Mesendoderm (in vitro differentiated cells): ENCODE results near the gene ELOA2.
"Not testable (repeated sequence)": the region's sequence is repeated elsewhere in the genome, so short reads cannot be mapped to it uniquely, and the experiment has no call there.

Experiments used
- DNase-seq: peaks from one replicate; pipeline ENCODE4 v3.0.0; 2013
- H2AK5ac ChIP-seq: 2 replicates; pipeline ENCODE4 v1.6.1; 2013; ENCODE audit warnings: low read length, inconsistent platforms
- H2BK120ac ChIP-seq: 2 replicates; pipeline ENCODE4 v1.6.1; 2013; ENCODE audit warnings: low read depth, mild to moderate bottlenecking, low read length, moderate library complexity, mixed read lengths
- H2BK15ac ChIP-seq: replicated peaks from 2 replicates; pipeline ENCODE4 v1.6.1; 2013; ENCODE audit warnings: low read depth, mild to moderate bottlenecking, moderate library complexity
- H2BK5ac ChIP-seq: 2 replicates; pipeline ENCODE4 v1.6.1; 2013; ENCODE audit warnings: low read length, inconsistent platforms
- H3K18ac ChIP-seq: 2 replicates; pipeline ENCODE4 v1.6.1; 2013; ENCODE audit warnings: mild to moderate bottlenecking, low read length, mixed read lengths
- H3K23ac ChIP-seq: one replicate; pipeline ENCODE4 v1.6.1; 2013; ENCODE audit warnings: low read length
- H3K27ac ChIP-seq: 2 replicates; pipeline ENCODE4 v1.5.1; 2013; ENCODE audit warnings: low read depth, mild to moderate bottlenecking, inconsistent platforms, low read length, moderate library complexity
- H3K27me3 ChIP-seq: 2 replicates; pipeline ENCODE4 v1.6.1; 2013; ENCODE audit warnings: low read length, control low read depth, mild to moderate bottlenecking, inconsistent platforms; ENCODE audit not compliant: insufficient read depth, poor library complexity
- H3K36me3 ChIP-seq: 2 replicates; pipeline ENCODE4 v1.6.1; 2013; ENCODE audit warnings: low read length, inconsistent platforms; ENCODE audit not compliant: control insufficient read depth, insufficient read depth
- H3K4ac ChIP-seq: one replicate; pipeline ENCODE4 v1.6.1; 2013; ENCODE audit warnings: low read depth, mild to moderate bottlenecking, low read length, moderate library complexity
- H3K4me1 ChIP-seq: 2 replicates; pipeline ENCODE4 v1.6.1; 2013; ENCODE audit warnings: low read depth, low read length, inconsistent platforms; ENCODE audit not compliant: control insufficient read depth
- H3K4me2 ChIP-seq: 2 replicates; pipeline ENCODE4 v1.6.1; 2013; ENCODE audit warnings: low read length
- H3K4me3 ChIP-seq: 2 replicates; pipeline ENCODE4 v1.5.1; 2013; ENCODE audit warnings: mild to moderate bottlenecking, low read length
- H3K56ac ChIP-seq: one replicate; pipeline ENCODE4 v1.6.1; 2013; ENCODE audit warnings: low read length
- H3K79me1 ChIP-seq: 2 replicates; pipeline ENCODE4 v1.6.1; 2013; ENCODE audit warnings: low read length, inconsistent platforms
- H3K79me2 ChIP-seq: 2 replicates; pipeline ENCODE4 v1.6.1; 2013; ENCODE audit warnings: mild to moderate bottlenecking, low read length; ENCODE audit not compliant: control insufficient read depth, insufficient read depth
- H3K9ac ChIP-seq: 2 replicates; pipeline ENCODE4 v1.6.1; 2013; ENCODE audit warnings: low read length, inconsistent platforms
- H4K5ac ChIP-seq: one replicate; pipeline ENCODE4 v1.6.1; 2013; ENCODE audit warnings: low read length
- H4K8ac ChIP-seq: one replicate; pipeline ENCODE4 v1.6.1; 2013; ENCODE audit warnings: low read depth, mild to moderate bottlenecking, control low read depth, low read length, moderate library complexity
- WGBS: extraction: QIAGEN DNeasy Blood & Tissue Kit; methylation state at CpG from one replicate; pipeline ENCODE4 v1.1.7; 2013; ENCODE audit warnings: low lambda C conversion rate, missing lambda C conversion rate; ENCODE audit not compliant: insufficient coverage; ENCODE audit errors: extremely low coverage; 5-methylcytosine and 5-hydroxymethylcytosine counted together

The ELOA2 gene

DNA sequence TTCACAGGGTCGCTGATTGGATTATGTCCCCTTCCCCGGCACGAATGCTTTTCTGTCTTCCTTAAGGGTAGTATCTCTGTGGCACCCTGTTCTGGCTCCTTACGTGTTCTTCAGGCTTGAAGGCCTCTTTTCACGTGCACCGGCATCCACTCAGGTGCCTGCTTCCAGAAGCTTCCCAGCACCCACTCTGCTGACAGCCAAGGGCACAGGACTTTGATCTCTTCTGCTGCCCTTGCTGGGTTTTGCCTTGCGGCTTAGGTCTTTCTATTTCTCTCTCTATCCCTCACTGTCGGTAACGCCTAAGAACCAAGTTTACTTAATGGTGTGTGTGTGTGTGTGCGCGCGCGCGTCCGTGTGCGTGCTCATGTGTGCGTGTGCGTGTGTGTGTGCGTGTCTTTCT is 14.7 kb downstream of the ELOA2 start:
- not testable (repeated sequence) for H2BK120ac ChIP-seq, H3K23ac ChIP-seq, H3K4me3 ChIP-seq, H3K27ac ChIP-seq, H2BK5ac ChIP-seq, H3K4ac ChIP-seq, H3K27me3 ChIP-seq, H4K8ac ChIP-seq, H3K56ac ChIP-seq, H2AK5ac ChIP-seq, H3K79me2 ChIP-seq, H3K4me2 ChIP-seq, H3K79me1 ChIP-seq, H3K4me1 ChIP-seq, H2BK15ac ChIP-seq, H3K18ac ChIP-seq, H3K9ac ChIP-seq, DNase-seq, H4K5ac ChIP-seq, H3K36me3 ChIP-seq
- no CpG with 5 or more reads among the region's 19 CpGs for WGBS

GRCh38 chr18:47019870-47020269 is 15.6 kb downstream of the ELOA2 start:
- not testable (repeated sequence) for H2BK5ac ChIP-seq, H2BK15ac ChIP-seq, H3K23ac ChIP-seq, H3K27ac ChIP-seq, H3K4me1 ChIP-seq, H3K56ac ChIP-seq, H2AK5ac ChIP-seq, H2BK120ac ChIP-seq, H3K79me2 ChIP-seq, H3K18ac ChIP-seq, H3K9ac ChIP-seq, H3K79me1 ChIP-seq, H4K5ac ChIP-seq, H3K4ac ChIP-seq, H3K36me3 ChIP-seq, DNase-seq, H3K27me3 ChIP-seq, H3K4me2 ChIP-seq, H3K4me3 ChIP-seq, H4K8ac ChIP-seq
- no CpG with 5 or more reads among the region's 10 CpGs for WGBS
